HEK293T (cell line): ENCODE results near the gene PTPRG.

Source experiments
- CTCF ChIA-PET: fragments of 350-600 bp; formaldehyde crosslinking; extraction: SDS; loops from one replicate; lab custom pipeline; 2021; ENCODE audit warnings: antibody characterized with exemption, inconsistent platforms; lab: Yijun Ruan, JAX
- POLR2A ChIA-PET: fragments of 350-600 bp; formaldehyde crosslinking; extraction: SDS; loops from one replicate; lab custom pipeline; 2020; ENCODE audit warnings: antibody characterized with exemption, inconsistent platforms; lab: Yijun Ruan, JAX
- DNase-seq: peaks from one replicate; pipeline ENCODE4 v3.0.0; 2012; ENCODE audit warnings: mixed read lengths; ENCODE audit errors: extremely low spot score
- ARNT ChIP-seq: fragments of 450-650 bp; IDR thresholded peaks from 2 replicates; pipeline ENCODE4 v1.6.1; 2017; ENCODE audit warnings: mild to moderate bottlenecking
- BHLHE40 ChIP-seq: fragments of 450-650 bp; IDR thresholded peaks from 2 replicates; pipeline ENCODE4 v1.6.1; 2016; ENCODE audit warnings: mild to moderate bottlenecking, moderate library complexity, borderline replicate concordance
- CTBP1 ChIP-seq: fragments of 450-650 bp; IDR thresholded peaks from 2 replicates; pipeline ENCODE4 v1.6.1; 2016; ENCODE audit warnings: borderline replicate concordance
- ELF4 ChIP-seq: fragments of 450-650 bp; IDR thresholded peaks from 2 replicates; pipeline ENCODE4 v1.6.1; 2017; ENCODE audit warnings: antibody characterized with exemption
- FOXA1 ChIP-seq: fragments of 450-650 bp; IDR thresholded peaks from 2 replicates; pipeline ENCODE4 v1.6.1; 2016; ENCODE audit warnings: mild to moderate bottlenecking
- FOXK2 ChIP-seq: fragments of 450-650 bp; IDR thresholded peaks from 2 replicates; pipeline ENCODE4 v1.6.1; 2016; ENCODE audit warnings: mild to moderate bottlenecking
- FOXM1 ChIP-seq: fragments of 450-650 bp; IDR thresholded peaks from 2 replicates; pipeline ENCODE4 v1.6.1; 2017; ENCODE audit warnings: mild to moderate bottlenecking, borderline replicate concordance
- HDGF ChIP-seq: fragments of 450-650 bp; IDR thresholded peaks from 2 replicates; pipeline ENCODE4 v1.6.1; 2017; ENCODE audit warnings: antibody characterized with exemption, borderline replicate concordance
- L3MBTL2 ChIP-seq: fragments of 450-650 bp; conservative IDR thresholded peaks from 2 replicates; pipeline ENCODE4 v1.6.1; 2016; ENCODE audit warnings: mild to moderate bottlenecking
- LEF1 ChIP-seq: fragments of 450-650 bp; IDR thresholded peaks from 2 replicates; pipeline ENCODE4 v1.6.1; 2017; ENCODE audit warnings: mild to moderate bottlenecking, borderline replicate concordance
- NFRKB ChIP-seq: fragments of 450-650 bp; IDR thresholded peaks from 2 replicates; pipeline ENCODE4 v1.6.1; 2016; ENCODE audit warnings: mild to moderate bottlenecking, moderate library complexity
- SP1 ChIP-seq: fragments of 450-650 bp; IDR thresholded peaks from 2 replicates; pipeline ENCODE4 v1.6.1; 2017
- SUZ12 ChIP-seq: fragments of 450-650 bp; IDR thresholded peaks from 2 replicates; pipeline ENCODE4 v1.6.1; 2016; ENCODE audit warnings: mild to moderate bottlenecking
- TARDBP ChIP-seq: fragments of 450-650 bp; IDR thresholded peaks from 2 replicates; pipeline ENCODE4 v1.6.1; 2016
- ZNF384 ChIP-seq: fragments of 450-650 bp; IDR thresholded peaks from 2 replicates; pipeline ENCODE4 v1.6.1; 2016
- TF ChIP-seq, protein P1 (sequence below): fragments of 450-650 bp; IDR thresholded peaks from 2 replicates; pipeline ENCODE4 v1.6.1; 2016

Gene PTPRG

DNA sequence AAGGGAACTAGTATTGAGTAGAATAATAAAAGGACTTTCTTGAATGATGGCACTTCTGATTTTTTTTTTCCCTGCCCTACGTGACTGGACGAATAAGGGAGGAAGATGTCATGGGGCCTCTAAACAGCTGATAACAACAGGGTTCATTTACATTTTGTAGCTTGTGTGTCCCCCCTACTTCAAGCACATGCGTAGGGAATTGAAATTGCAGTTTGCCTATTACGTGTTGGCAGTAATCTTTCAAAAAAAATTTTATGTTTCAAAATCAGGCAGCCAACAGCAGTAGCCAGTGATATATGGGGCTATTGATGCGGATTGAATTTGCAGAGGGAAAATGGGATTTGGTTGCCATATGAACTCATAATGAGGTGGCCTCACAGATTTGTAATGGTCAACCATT lies 58.7 kb downstream of the PTPRG start:
- ChIA-PET POLR2A (no interaction called here), CTCF (no interaction called here)
- no peak for DNase-seq
- TF ChIP-seq NFRKB (no peak), CTBP1 (no peak), ELF4 (no peak), HDGF (no peak), ARNT (no peak), FOXK2 (no peak), FOXA1 (no peak), BHLHE40 (no peak), TARDBP (no peak), FOXM1 (no peak), LEF1 (no peak)
- TF ChIP-seq, protein P1, sequence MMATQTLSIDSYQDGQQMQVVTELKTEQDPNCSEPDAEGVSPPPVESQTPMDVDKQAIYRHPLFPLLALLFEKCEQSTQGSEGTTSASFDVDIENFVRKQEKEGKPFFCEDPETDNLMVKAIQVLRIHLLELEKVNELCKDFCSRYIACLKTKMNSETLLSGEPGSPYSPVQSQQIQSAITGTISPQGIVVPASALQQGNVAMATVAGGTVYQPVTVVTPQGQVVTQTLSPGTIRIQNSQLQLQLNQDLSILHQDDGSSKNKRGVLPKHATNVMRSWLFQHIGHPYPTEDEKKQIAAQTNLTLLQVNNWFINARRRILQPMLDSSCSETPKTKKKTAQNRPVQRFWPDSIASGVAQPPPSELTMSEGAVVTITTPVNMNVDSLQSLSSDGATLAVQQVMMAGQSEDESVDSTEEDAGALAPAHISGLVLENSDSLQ: no peak

DNA sequence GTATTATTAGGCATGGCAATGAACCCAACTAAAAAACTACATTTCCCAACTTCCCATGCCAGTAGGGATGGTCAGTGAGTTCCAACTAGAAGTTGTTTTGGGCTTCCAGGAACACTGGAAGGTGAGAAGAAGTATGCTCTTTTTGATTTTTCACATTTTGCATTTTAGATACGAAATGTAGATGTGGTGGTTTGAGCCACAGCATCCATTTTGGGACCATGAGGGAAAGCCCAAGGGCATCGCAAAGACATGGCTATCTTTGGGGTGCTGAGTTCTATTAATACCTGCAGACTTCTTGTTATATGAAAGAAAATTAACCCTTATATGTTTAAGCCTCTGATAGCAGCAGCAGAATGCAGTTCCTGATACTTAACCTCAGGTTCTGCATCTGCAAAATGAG lies 62.9 kb downstream of the PTPRG start:
- ChIA-PET POLR2A (no interaction called here), CTCF (no interaction called here)
- TF ChIP-seq FOXK2 (no peak), L3MBTL2 (no peak), BHLHE40 (no peak), FOXM1 (no peak), SUZ12 (no peak), SP1 (no peak), ZNF384 (no peak), TARDBP (no peak), ARNT (no peak), LEF1 (no peak), HDGF (no peak)
- TF ChIP-seq, protein P1: no peak
- no peak for DNase-seq

DNA sequence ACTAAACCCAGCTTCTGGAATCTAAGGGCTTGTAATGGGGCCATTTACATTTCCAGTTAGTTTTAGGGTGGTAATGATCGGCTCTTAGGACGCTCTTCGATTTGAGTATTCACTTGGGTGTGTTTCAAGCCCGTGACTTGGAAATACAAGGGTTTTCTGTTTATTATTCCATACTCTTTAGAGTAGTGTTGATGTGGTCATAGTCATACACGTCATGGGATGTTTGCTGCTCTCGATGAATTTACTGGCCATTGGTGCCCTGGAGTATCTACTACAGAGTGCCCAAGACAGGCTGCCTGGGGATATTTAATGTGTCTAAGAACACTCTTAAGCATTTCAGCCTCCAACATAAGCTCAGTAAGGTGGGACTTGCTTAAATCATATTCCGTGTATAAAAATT lies 64.1 kb downstream of the PTPRG start:
- CTCF ChIA-PET: no interaction called here
- POLR2A ChIA-PET: no interaction called here
- no peak for DNase-seq
- TF ChIP-seq TARDBP (no peak), FOXM1 (no peak), ELF4 (no peak), L3MBTL2 (no peak), CTBP1 (no peak)
- TF ChIP-seq, protein P1: no peak

DNA sequence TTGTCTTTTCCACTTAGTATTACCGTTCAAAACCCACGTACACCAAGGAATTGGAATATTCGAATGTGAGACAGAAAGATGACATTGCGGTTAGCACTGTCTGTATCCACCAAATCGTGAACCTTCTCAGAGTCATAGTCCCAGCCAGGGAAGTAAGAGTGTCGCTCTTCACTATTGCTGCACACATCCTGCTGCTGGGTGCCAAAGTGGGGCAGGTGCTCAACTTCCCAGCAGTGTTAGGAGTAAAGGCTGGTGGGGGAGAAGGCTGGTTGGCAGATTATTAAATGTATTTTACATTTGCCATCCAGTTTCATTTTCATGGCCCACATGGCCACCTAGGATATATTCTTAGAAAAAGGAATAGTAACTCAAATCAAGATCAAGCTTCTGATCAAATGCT lies 65.1 kb downstream of the PTPRG start:
- CTCF ChIA-PET: no interaction called here
- no peak for DNase-seq
- no peak for TF ChIP-seq FOXK2
- no peak for TF ChIP-seq SUZ12
- TF ChIP-seq NFRKB: no peak
- no peak for TF ChIP-seq TARDBP
- TF ChIP-seq ELF4: no peak
- no peak for TF ChIP-seq ZNF384
- no peak for TF ChIP-seq LEF1
- no peak for TF ChIP-seq SP1
- TF ChIP-seq HDGF: no peak
- no peak for TF ChIP-seq L3MBTL2
- POLR2A ChIA-PET: no interaction called here

DNA sequence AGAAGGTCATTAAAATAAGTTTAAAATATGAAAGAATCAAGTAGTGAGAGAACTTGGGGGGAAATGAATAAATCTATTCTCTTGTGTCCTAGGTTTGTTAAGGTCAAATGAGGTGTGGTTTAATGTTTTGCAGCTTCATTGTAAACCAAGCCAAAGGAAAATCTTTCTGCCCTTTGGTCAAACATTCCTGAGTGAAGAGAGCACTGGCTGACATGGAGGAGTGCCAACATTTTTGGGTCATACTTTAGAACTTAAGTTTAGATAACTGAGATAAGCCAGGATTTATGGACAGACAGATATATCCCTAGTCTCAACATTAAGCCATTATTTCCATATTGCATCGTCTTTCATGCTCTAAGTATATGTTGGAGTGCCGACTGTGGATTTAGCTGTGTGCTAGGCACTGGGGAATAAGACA lies 66.4 kb downstream of the PTPRG start:
- TF ChIP-seq, protein P1: peak; percentile 74
- TF ChIP-seq SUZ12 (no peak), HDGF (no peak)
- no peak for DNase-seq
- ChIA-PET POLR2A (no interaction called here), CTCF (no interaction called here)

DNA sequence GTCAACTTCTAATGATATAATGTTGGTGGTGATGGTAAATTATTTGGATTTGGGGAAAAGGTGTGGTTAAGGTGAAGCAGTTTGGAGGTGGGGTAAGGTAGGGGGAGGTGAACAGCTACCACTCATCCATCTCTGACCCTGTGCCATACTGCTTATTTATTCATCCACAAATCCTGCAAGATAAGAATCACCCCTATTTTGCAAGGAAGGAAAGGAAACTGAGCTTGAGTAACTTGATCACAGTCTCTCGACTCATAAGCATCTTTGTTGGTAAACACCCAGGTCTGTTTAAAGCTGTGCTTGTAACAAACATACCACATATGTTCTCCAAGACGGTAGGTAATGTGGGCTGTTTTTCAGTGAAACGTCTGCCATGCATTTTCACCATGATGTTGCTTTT lies 67.3 kb downstream of the PTPRG start:
- no peak for DNase-seq
- CTCF ChIA-PET: no interaction called here
- TF ChIP-seq TARDBP (no peak), CTBP1 (no peak), L3MBTL2 (no peak), ARNT (no peak), HDGF (no peak), NFRKB (no peak), SUZ12 (no peak), LEF1 (no peak), ZNF384 (no peak), ELF4 (no peak), SP1 (no peak), FOXM1 (no peak), BHLHE40 (no peak), FOXA1 (no peak)
- TF ChIP-seq, protein P1: no peak
- POLR2A ChIA-PET: no interaction called here
